Epithelial cell of prostate (primary cell): ENCODE measurements around the gene HRH1.
"Not testable (repeated sequence)": the region's sequence is repeated elsewhere in the genome, so short reads cannot be mapped to it uniquely, and the experiment has no call there.

Experiments used
- DNase-seq: peaks from one replicate; pipeline ENCODE4 v3.0.0-alpha.2; 2011; ENCODE audit warnings: low read depth, low spot score
- H3K27ac ChIP-seq: fragments of 450-650 bp; 2 replicates; pipeline ENCODE4 v1.5.1; 2017; ENCODE audit warnings: mild to moderate bottlenecking

Gene HRH1

DNA sequence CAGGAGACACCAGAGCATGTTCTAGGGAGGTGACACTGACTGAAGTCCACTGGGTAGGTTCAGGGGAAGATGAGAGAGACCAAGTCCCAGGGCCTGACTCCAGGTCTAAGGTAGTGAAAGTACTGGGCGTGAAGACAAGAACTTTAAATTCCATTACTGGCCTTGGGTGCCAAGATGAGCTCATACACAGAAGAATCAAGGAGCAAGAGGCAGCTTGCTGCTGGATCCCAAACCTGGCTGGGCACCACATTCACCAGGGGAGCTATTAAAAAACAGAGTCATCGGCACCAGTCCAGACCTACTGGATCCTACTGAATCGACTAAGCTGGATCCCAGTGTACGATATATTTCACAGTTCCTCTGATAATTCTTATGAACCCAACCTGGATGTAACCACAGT lies 75.8 kb downstream of the HRH1 start:
- DNase-seq: peak; percentile 37
- H3K27ac ChIP-seq: peak overlapping the region; percentile 49

DNA sequence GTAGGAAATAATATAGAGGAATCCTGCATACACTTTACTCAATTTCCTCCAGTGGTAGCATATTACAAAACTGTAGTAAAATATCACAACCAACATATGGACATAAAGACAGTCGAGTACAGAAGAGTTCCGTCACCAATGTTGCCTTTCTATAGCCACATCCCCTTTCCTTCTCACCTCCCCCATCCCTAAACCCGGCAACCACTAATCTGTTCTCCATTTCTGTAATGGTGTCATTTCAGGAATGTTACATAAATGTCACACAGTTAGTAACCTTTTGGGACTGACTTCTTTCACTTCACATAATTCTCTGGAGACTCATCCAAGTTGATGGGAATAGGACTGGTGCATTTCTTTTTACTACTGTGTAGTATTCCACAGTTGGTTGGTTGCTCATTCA lies 76.5 kb downstream of the HRH1 start:
- H3K27ac ChIP-seq: peak overlapping the region; percentile 49
- no peak for DNase-seq

DNA sequence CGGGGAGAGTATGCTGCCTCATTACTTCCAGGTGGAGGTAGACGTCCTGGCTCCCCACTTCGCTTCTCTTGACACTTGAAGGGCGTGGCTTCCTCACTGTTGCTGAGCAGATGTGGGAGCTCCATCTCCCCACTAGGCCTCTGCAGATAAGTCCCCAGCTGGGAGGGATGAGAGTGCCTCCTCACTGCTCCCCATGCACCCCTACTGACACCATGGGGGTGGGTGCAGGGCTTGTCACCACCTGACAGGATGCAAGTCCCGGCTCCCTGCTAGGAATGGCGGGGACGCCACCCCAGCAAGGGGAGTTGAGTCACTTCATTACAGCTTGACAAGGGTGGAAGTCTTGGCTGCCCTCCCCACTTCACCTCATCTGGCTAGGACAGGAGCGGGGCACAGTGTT lies 81.1 kb downstream of the HRH1 start:
- no peak for DNase-seq
- H3K27ac ChIP-seq: no peak overlapping the region

DNA sequence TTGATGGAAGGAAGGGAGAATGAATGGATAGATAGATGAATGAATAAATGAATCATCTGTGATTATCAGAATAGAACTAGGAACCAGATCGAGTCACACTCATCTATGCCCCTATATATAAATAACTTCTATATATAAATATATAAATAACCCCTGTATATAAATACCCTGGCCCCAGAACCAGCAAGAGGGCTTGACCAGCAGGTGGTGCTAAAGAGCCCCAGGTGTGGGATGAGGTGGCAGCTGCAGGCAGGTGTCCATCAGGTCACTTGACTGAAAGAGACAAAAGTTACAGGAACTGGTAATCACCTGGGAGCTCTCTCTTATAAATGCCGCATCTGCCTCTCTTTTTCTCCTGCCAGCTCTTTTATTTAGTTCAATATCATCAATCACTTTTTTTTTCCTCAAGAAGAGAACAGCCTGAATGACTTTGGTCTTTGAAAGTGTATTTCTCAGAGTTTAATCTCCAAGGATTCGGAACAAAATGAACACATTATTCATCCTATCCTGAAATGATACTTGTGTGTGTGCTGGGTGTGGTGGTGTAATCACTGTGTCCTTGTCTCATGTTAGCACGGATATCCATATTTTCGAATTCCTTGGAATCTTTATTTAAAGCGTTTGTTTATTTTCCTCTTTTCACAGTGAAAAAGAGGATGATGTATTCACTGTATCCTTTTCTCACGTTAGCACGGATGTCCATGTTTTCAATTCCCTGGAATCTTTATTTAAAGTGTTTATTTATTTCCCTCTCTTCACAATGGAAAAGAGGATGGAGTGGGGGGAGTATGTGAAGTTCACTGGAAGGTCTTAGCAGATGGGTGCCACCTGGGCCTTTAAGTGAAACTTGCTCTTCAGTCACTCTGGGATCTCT lies 82.5 kb downstream of the HRH1 start:
- no peak for DNase-seq
- H3K27ac ChIP-seq: peak overlapping the region; percentile 96

DNA sequence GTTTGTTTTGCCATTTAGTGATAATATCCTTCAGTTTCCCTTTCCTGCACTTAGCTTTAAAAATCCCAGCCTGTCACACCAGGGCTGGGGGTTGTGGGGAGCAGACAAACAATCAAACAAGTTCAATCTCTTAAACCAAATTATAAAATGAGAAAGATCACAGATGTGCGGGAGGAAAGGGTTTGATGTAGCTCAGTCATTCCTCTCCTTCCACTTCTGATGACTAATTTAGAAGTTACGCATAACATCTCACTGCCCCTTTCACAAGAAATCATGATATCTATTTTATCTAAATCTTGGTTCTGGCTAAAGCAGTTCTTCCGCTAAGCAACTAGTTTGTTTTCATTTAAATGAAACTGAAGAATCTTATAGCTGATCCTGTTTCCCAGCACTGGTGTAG lies 83.8 kb downstream of the HRH1 start:
- peak; percentile 45 for DNase-seq
- peak overlapping the region; percentile 96 for H3K27ac ChIP-seq

DNA sequence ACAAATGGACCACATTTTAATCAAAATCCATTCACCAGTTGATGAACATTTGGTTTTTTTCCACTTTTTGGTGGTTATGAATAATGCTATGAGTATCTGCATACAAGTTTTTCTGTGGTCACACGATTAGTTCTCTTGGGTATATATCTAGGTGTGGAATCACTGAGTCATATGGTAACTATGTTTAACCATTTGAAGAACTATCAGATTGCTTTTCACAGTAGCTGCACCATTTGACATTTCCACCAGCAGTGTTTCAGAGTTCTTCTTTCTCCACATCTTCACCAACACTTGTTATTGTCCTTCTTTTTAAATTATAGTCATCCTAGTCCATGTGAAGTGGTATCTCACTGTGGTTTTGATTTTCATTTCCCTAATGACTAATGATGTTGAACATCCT lies 84.6 kb downstream of the HRH1 start:
- peak overlapping the region; percentile 96 for H3K27ac ChIP-seq
- peak; percentile 63 for DNase-seq

DNA sequence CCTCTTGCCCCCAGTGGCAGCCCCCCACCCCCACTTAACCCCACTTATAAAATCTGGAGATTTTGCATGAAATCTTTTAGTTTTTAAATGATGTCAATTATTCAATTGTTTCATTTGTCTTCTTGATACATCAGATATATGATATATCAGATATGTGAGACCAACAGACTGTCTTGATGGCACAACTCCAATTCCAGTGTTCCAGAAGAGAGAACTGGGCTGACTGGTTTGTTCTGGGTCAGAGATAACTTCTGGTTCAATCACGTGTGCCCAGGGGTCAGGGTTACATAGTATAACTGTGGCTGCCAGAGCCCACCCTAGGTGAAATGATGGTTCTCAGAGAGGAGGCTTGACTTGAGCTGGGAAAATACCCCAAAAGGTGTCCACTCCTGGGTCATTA lies 85.5 kb downstream of the HRH1 start:
- peak overlapping the region; percentile 96 for H3K27ac ChIP-seq
- DNase-seq: no peak

DNA sequence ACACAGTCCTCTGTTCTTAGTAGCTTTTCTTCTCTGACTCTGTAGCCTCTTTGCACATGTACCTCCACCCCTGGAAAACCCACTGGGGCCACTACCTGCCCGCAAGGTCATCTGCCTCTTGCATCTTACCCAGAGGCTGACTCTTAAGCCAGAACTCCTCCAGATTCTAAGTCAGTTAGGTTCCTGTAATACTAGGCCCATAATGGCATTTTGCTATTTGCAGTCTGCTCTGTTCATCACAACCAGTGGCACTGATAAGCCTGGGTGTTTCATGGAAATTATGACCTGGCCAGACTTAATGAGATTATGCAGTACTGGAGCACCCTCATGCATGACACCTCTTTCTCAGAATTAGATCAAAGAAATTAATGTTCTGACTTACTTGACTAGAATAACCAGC lies 86.2 kb downstream of the HRH1 start:
- DNase-seq: no peak
- H3K27ac ChIP-seq: peak overlapping the region; percentile 96

DNA sequence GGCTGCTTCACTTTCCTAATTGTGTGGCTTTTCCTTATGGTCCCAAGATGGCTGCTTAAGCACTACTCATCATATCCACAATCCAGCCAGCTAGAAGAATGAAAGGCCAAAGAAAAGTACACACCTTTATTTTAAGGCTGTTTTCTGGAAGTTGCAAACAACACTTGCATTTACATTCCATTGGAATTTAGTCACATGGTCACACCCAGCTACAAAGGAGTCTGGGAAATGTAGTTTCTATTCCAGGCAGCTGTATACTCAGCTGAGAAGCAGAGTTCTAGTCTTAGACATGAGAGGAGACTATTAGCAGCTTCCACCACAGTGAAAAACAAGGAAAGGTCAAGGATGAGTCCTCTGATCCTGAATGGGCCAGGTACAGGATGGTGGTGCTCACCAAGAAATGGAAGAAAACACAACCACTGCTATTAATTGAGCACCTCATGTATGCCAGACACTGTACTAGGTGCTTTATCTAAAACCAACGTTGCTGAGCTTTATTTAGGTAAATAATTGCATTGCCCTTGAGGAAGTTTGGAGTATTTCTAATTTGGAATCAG lies 89.9 kb downstream of the HRH1 start:
- no peak for DNase-seq
- peak overlapping the region; percentile 68 for H3K27ac ChIP-seq

DNA sequence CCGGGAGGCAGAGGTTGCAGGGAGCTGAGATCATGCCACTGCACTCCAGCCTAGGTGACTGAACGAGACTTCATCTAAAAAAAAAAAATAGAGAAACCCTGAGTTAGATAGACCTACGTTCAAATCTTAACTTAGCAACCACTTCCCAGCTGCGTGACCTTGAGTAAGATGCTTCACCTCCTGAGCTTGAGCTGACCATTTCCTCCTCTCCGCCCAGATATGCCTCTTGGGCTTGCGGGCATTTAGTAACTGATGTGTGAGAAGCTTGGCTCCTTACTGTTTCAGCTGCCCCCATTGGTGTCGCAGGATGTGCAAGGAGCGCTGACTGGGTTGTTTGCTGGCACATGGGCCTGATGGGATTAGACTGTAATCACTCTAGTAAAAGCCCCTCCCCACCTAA lies 91.0 kb downstream of the HRH1 start:
- H3K27ac ChIP-seq: no peak overlapping the region
- DNase-seq: no peak

DNA sequence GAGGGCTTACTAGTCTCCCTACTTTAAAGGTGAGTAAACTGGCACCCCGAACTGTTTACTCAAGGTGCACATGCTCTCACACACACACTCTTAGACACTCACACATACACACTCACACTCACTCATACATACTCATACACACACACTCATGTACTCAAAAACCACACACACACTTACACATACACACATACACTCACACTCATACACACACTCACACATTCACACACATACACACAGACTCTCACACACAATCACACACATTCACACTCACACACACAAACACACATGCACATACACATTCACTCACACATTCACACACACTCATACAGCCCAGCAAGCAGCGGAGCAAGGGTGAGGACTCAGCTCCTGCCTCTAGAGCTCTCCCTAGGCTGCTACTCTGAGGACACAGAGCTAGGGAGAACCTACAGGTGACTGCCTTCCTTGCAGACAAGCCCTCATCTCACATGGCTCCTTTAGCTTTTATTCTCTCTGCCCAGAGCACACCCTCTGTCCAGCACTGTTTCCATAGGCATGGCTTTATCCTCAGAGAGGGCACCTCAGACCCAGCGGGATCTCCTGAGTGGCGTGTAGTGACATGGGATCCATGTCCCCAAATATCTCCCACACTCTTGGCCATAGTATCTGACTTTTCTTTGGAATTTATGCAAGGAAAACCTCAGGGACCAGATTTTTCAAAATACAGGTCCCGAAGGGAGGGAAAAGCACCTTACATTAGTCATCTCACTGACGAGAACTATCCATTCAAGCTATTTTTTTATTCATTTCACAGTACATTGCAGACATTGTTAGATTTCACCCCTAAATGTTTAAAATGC lies 91.8 kb downstream of the HRH1 start:
- DNase-seq: no peak

DNA sequence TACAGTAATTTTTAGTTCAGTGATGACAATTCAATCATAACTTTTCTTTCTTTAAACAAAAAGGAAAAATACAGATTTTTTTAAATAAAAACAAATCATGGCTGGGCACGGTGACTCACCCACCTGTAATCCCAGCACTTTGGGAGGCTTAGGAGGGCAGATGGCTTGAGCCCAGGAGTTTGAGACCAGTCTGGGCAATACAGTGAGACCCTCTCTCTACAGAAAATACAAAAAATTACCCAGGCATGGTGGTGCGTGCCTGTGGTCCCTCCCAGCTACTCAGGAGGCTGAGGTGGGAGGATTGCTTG lies 92.3 kb downstream of the HRH1 start:
- H3K27ac ChIP-seq: peak overlapping the region; percentile 43
- no peak for DNase-seq

More for the DNA sequence above, 91.8 kb downstream of the HRH1 start:
- H3K27ac ChIP-seq: peak overlapping the region; percentile 43

DNA sequence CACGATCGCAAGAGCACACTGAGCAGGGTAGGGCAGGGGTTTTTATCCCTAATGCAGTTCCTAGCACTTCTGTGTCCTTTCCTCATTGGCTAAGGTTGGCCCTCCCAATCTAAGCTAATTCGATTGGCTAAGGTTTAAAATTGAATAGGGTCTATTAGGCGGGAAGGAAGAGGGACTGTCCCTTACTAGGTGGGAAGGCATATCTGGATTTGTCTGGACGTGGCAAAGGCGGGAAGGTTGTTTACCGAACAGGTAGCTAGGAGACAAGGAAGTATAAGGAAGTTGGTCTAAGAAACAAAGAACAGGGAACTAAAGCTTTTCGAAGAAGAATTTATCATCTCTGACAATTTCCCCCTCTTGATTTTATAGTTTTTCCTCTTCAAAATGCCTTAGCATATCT lies 93.1 kb downstream of the HRH1 start:
- no peak for DNase-seq
- H3K27ac ChIP-seq: no peak overlapping the region

DNA sequence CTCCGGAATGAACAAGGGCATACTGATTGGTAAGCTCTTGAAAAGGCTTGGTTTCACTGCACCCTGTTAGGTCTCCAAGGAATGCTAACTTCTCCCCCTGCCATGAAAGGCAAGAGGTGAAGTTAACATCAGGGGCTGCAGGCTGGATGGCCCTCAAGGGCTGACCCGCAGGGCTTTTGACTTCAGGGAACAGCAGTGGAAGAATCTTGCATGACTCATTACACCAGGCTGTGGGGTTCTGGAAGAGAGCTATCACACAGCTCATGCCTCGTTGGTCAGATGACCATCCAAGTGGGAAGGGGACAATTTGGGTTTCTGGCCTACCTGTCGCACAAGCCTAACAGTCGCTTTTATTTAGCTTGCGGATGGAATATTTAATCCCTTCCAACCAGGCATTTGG lies 94.3 kb downstream of the HRH1 start:
- no peak for DNase-seq
- H3K27ac ChIP-seq: no peak overlapping the region

DNA sequence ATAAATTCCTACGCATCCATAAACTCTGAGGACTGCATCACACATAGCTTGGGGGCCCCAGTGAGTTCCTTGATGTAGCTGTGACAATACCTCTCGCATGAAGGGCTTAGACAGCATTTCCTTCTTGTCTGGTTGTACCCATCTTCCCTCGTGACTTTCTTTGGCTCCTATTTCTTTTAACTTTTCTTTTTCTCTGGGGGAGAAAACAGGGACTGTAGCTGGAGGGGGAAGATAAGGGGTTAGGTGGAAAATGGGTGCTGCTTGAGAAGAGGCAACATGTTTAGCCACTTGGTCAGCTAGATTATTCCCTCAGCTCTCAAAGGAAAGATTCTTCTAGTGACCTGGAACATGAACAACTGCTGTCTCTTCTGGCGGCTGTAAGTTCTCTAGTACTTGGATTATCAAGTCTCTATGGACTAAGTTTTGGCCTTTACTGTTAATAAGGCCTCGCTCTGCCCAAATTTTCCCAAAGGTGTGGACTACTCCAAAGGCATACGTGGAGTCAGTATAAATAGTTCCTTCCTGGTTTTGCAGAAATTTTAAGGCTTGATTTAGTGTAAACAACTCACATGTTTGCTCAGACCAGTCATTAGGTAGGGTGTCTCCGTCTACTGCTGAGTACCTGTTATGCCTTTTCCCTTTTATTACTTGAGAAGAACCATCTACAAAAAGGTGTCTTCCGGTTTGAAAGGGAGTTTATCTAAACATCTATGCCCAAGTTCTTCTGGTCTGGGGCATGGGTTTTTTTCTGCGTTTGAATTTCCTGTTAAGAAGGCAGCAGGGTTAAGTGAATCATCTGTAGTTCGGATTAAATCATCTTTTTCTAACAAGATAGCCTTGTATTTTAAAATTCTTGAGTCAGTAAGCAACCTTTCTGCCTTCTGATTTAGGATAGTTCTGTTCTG lies 96.9 kb downstream of the HRH1 start:
- H3K27ac ChIP-seq: peak overlapping the region; percentile 49
- DNase-seq: no peak

DNA sequence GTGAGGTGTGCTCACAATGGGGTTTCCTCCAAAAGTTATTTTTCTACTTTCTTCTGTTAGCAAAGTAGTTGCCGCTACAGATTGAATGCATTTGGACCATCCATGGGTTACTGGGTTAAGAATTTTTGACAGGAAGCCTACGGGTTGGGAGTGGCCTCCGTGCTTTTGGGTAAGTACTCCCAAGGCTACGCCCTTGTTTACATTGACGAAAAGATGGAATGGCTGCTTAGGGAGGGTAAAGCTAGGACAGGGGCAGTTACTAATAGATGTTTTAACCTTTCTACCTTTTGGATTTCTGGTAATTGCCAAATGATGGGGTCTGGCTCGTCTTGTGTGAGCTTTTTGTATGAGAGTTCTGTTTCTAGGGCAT lies 97.5 kb downstream of the HRH1 start:
- DNase-seq: no peak
- peak overlapping the region; percentile 49 for H3K27ac ChIP-seq

DNA sequence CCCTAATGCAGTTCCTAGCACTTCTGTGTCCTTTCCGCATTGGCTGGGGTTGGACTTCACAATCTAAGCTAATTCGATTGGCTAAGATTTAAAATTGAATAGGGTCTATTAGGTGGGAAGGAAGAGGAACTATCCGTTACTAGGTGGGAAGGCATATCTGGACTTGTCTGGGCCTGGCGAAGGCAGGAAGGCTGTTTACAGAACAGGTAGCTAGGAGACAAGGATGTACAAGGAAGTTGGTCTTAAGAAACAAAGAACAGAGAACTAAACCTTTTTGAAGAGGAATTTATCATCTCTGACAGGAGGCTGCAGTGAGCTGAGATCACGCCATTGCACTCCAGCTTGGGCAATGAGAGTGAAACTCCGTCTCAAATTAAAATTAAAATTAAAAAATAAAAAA lies 100.6 kb downstream of the HRH1 start:
- H3K27ac ChIP-seq: peak overlapping the region; percentile 66
- peak; percentile 82 for DNase-seq

DNA sequence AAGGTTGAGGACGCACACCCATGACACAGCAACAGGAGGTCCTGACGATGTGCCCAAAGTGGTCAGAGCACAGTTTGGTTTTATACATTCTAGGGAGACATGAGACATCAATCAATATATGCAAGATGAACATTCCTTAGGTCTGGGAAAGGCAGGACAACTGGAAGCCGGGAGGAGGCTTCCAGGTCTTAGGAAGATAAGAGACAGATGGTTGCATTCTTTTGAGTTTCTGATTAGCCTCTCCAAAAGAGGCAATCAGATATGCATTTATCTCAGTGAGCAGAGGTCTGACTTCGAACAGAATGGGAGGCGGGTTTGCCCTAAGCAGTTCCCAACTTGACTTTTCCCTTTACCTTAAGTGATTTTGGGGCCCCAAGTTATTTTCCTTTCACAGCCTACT lies 101.2 kb downstream of the HRH1 start:
- peak overlapping the region; percentile 66 for H3K27ac ChIP-seq
- DNase-seq: not testable (repeated sequence)

DNA sequence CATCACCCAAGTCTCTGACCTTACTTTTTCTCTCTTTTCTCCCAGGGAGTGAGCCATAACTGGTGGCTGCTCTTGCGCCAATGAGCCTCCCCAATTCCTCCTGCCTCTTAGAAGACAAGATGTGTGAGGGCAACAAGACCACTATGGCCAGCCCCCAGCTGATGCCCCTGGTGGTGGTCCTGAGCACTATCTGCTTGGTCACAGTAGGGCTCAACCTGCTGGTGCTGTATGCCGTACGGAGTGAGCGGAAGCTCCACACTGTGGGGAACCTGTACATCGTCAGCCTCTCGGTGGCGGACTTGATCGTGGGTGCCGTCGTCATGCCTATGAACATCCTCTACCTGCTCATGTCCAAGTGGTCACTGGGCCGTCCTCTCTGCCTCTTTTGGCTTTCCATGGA lies 104.7 kb downstream of the HRH1 start:
- DNase-seq: no peak
- H3K27ac ChIP-seq: no peak overlapping the region

DNA sequence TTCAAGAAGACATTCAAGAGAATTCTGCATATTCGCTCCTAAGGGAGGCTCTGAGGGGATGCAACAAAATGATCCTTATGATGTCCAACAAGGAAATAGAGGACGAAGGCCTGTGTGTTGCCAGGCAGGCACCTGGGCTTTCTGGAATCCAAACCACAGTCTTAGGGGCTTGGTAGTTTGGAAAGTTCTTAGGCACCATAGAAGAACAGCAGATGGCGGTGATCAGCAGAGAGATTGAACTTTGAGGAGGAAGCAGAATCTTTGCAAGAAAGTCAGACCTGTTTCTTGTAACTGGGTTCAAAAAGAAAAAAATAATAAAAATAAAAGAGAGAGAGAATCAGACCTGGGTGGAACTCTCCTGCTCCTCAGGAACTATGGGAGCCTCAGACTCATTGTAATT lies 106.2 kb downstream of the HRH1 start:
- no peak for DNase-seq
- H3K27ac ChIP-seq: no peak overlapping the region
